ENCODE measurements around the gene VILL. TPM values are rescaled to one million over a fixed set of nuclear protein-coding genes. Genes with fewer than 3 reads are reported as not detected.

Gene VILL
- total RNA-seq, 1 donor from 2014 or later, result 16.9 TPM

DNA sequence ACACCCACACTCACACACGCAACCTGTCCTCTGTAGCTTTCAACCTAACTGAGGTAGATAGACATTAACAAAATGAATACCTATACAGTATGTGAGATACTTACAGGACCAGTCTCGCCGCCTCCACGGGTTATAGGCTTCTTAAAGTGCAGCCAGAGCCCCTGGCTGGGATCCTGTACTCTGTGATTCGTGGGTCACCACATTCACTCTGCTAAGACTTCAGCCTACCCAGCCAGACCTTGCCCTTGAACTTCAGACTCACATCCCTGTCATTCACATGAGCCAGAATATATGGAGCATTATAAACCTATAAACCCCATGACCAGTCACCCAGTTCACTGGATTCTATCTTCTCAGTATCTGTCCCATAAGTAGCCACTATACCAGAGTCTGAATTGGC, 49.8 kb downstream of the VILL start:
- Mint-ChIP-seq H3K9me3 (peaks cover 5% of the 10 kb centered on the region), H3K4me1 (ENCODE audit: unreplicated experiment) (peaks cover 21% of the 10 kb centered on the region), H3K27ac (peak overlapping the region; percentile 82), H3K27me3 (peaks cover 38% of the 10 kb centered on the region), H3K4me3 (peak overlapping the region; percentile 82), H3K36me3 (peaks cover 5% of the 10 kb centered on the region)
- TF ChIP-seq, protein P1, sequence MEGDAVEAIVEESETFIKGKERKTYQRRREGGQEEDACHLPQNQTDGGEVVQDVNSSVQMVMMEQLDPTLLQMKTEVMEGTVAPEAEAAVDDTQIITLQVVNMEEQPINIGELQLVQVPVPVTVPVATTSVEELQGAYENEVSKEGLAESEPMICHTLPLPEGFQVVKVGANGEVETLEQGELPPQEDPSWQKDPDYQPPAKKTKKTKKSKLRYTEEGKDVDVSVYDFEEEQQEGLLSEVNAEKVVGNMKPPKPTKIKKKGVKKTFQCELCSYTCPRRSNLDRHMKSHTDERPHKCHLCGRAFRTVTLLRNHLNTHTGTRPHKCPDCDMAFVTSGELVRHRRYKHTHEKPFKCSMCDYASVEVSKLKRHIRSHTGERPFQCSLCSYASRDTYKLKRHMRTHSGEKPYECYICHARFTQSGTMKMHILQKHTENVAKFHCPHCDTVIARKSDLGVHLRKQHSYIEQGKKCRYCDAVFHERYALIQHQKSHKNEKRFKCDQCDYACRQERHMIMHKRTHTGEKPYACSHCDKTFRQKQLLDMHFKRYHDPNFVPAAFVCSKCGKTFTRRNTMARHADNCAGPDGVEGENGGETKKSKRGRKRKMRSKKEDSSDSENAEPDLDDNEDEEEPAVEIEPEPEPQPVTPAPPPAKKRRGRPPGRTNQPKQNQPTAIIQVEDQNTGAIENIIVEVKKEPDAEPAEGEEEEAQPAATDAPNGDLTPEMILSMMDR (conservative IDR thresholded peaks at IDR 0.05), result no peak
- DNase-seq (ENCODE audit: extremely low spot score, unreplicated experiment), result no peak

DNA sequence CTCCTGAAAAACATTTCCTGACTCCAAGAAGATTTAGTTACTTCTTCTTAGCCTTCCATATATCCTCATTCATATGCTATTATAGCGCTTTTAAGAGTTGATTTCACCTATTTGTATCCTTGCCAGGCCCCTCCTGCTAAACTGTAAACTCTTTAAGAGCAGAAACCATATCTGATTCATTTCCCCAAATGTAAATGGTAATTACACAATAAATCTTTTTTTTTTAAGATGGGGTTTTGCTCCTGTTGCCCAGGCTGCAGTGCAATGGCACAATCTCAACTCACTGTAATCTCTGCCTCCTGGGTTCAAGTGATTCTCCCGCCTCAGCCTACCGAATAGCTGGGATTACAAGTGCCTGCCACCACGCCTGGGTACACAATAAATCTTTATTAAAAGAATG, 52.9 kb downstream of the VILL start:
- Mint-ChIP-seq H3K4me1 (ENCODE audit: unreplicated experiment) (peaks cover 17% of the 10 kb centered on the region), H3K4me3 (no peak overlapping the region), H3K27me3 (peaks cover 32% of the 10 kb centered on the region), H3K27ac (no peak overlapping the region), H3K36me3 (peaks cover 5% of the 10 kb centered on the region), H3K9me3 (peaks cover 4% of the 10 kb centered on the region)
- no peak for DNase-seq (ENCODE audit: extremely low spot score, unreplicated experiment)
- TF ChIP-seq, protein P1 (conservative IDR thresholded peaks at IDR 0.05), result no peak

DNA sequence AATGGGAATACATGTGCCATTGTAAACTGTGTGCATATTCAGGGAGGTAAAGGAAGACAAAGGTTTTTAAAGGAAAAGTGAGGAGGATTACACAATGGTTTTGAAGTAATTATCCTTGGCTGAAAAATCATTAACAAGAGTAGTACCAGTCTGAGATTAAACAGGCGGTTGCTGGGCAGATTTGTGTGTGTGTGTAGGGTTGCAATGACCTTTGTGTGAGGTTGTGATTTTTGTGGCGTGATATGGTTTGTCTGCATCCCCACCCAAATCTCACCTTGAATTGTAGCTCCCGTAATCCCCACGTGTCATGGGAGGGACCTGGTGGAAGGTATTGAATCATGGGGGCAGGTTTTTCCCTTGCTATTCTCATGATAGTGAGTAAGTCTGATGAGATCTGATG, 55.4 kb downstream of the VILL start:
- no peaks in the 10 kb centered on the region for H3K9me3 Mint-ChIP-seq
- no peak overlapping the region for H3K27ac Mint-ChIP-seq
- H3K36me3 Mint-ChIP-seq, result no peaks in the 10 kb centered on the region
- DNase-seq (ENCODE audit: extremely low spot score, unreplicated experiment), result no peak
- TF ChIP-seq, protein P1 (conservative IDR thresholded peaks at IDR 0.05), result no peak
- H3K27me3 Mint-ChIP-seq, result peaks cover 11% of the 10 kb centered on the region
- H3K4me1 Mint-ChIP-seq (ENCODE audit: unreplicated experiment), result no peaks in the 10 kb centered on the region
- H3K4me3 Mint-ChIP-seq, result no peak overlapping the region

DNA sequence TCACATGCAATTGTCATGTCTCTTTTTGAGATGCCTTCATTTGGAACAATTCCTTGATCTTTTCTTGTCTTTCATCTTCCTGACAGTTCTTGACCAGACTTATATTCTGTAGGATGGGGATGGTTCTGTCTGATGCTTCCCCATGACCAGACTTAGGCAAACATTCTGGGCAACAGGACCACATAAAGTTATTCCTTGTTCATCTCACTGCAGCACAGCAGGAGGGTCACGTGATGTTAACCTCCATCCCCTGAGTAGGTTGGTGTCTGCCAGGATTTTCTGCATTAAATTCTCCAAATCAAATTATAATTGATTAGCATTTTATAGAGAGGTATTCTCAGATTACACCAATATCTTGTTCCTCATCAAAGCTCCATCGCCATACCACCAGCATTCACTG, 56.2 kb downstream of the VILL start:
- no peak for DNase-seq (ENCODE audit: extremely low spot score, unreplicated experiment)
- TF ChIP-seq, protein P1 (conservative IDR thresholded peaks at IDR 0.05), result no peak
- H3K4me1 Mint-ChIP-seq (ENCODE audit: unreplicated experiment), result no peaks in the 10 kb centered on the region
- H3K9me3 Mint-ChIP-seq, result no peaks in the 10 kb centered on the region
- H3K36me3 Mint-ChIP-seq, result no peaks in the 10 kb centered on the region
- no peak overlapping the region for H3K27ac Mint-ChIP-seq
- H3K27me3 Mint-ChIP-seq, result peaks cover 11% of the 10 kb centered on the region
- H3K4me3 Mint-ChIP-seq, result no peak overlapping the region

DNA sequence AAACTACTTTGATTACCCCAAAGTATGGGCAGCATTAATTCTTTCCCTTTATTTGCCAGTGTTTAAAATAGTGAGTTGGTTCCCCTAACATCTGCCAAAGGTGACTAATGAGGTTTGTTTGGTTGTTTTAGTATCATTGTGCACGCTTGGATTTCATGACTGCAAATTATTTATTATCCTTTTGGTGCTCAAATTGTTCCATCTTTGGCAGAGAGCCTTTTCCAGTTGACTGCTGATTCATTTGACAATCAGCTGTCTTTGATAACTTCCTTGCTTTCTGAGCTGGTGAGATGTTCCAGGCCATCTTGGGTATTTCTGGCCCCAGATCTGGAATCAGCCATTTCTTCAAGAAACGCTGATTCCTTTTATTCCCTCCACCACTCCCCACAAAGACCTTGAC, 57.3 kb downstream of the VILL start:
- Mint-ChIP-seq H3K4me1 (ENCODE audit: unreplicated experiment) (no peaks in the 10 kb centered on the region), H3K27me3 (peaks cover 8% of the 10 kb centered on the region), H3K9me3 (no peaks in the 10 kb centered on the region), H3K4me3 (no peak overlapping the region), H3K36me3 (no peaks in the 10 kb centered on the region), H3K27ac (no peak overlapping the region)
- no peak for DNase-seq (ENCODE audit: extremely low spot score, unreplicated experiment)
- TF ChIP-seq, protein P1 (conservative IDR thresholded peaks at IDR 0.05), result no peak

All from type B pancreatic cell (in vitro differentiated cells).